GM12891 (cell line): ENCODE results near the gene OR52B2. TPM values are rescaled to one million over a fixed set of nuclear protein-coding genes. Genes with fewer than 3 reads are reported as not detected.

ENCODE experiments used
- DNase-seq: peaks from one replicate; pipeline ENCODE4 v3.0.0; 2011; ENCODE audit warnings: low spot score; ENCODE audit not compliant: insufficient read length
- FAIRE-seq: peaks from 2 replicates; lab custom pipeline; 2011; peaks lifted over from hg19 to GRCh38; lab: Jason Lieb, UNC
- PAX5 ChIP-seq: IDR thresholded peaks from 2 replicates; pipeline ENCODE4 v1.6.1; 2011; ENCODE audit warnings: low read length, moderate library complexity, mild to moderate bottlenecking; ENCODE audit not compliant: insufficient read depth, severe bottlenecking
- POLR2A ChIP-seq: IDR thresholded peaks from 2 replicates; pipeline ENCODE4 v1.6.1; 2011; ENCODE audit warnings: low read depth, low read length, control low read depth
- POLR2AphosphoS5 ChIP-seq: IDR thresholded peaks from 2 replicates; pipeline ENCODE4 v1.6.1; 2011; ENCODE audit warnings: low read depth, low read length, control low read depth
- POU2F2 ChIP-seq: IDR thresholded peaks from 2 replicates; pipeline ENCODE4 v1.6.1; 2011; ENCODE audit warnings: low read depth, mild to moderate bottlenecking, control low read depth, low read length, moderate library complexity
- SPI1 ChIP-seq: IDR thresholded peaks from 2 replicates; pipeline ENCODE4 v1.6.1; 2011; ENCODE audit warnings: low read depth, low read length, control low read depth
- TAF1 ChIP-seq: IDR thresholded peaks from 2 replicates; pipeline ENCODE4 v1.6.1; 2011; ENCODE audit warnings: low read depth, low read length, control low read depth
- polyA plus RNA-seq: library from polyadenylated mRNA; unstranded; fragments of >200 nt; gene quantifications from one replicate; pipeline ENCODE4 v1.2.1, GENCODE V29; 2012; ENCODE audit warnings: low read depth, missing spikeins, inconsistent platforms; ENCODE audit not compliant: missing spikeins

The OR52B2 gene
- polyA plus RNA-seq, result not detected

GRCh38 chr11:6170226-6170625 lies at the start of gene OR52B2:
TSS of gene OR52B2 (minus strand) at chr11:6170326. CDS start at chr11:6170326, 0 bp downstream.
- DNase-seq, result no peak
- TF ChIP-seq POLR2AphosphoS5, result no peak
- no peak for TF ChIP-seq SPI1
- no peak for TF ChIP-seq TAF1
- no peak for TF ChIP-seq POLR2A
- TF ChIP-seq POU2F2, result no peak
- no peak for TF ChIP-seq PAX5
- FAIRE-seq, result no peak

- FAIRE-seq, result no peak
- no peak for DNase-seq
These were observed 49.2 kb upstream of the OR52B2 start for GRCh38 chr11:6219359-6219758.

DNA sequence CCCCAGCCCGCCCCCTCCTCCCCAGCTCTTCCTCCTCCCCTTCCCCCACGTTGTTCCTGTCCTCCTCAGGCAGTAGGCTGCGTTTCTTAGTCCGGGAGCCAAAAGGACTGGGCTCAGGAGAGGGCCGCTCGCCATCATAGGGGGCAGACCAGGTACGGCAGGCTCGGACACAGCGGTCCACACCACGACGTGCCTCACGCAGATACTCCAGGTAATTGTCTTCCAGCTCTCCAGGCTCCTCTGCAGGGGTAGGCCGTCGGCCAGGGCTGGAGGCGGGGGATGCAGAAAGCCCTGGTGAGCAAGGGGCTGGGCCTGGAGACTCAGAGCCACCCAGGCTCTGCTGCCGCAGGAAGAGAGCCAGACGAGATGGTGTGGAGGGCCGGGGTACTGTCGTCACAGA lies 47.6 kb upstream of the OR52B2 start:
- FAIRE-seq (no peak), DNase-seq (no peak)
- TF ChIP-seq TAF1 (no peak), SPI1 (no peak), POLR2A (no peak), POLR2AphosphoS5 (no peak), PAX5 (no peak), POU2F2 (no peak)

More at GRCh38 chr11:6219359-6219758, 49.2 kb upstream of the OR52B2 start:
- no peak for TF ChIP-seq PAX5
- TF ChIP-seq POLR2A, result no peak
- no peak for TF ChIP-seq TAF1
- no peak for TF ChIP-seq POU2F2
- no peak for TF ChIP-seq POLR2AphosphoS5
- no peak for TF ChIP-seq SPI1

DNA sequence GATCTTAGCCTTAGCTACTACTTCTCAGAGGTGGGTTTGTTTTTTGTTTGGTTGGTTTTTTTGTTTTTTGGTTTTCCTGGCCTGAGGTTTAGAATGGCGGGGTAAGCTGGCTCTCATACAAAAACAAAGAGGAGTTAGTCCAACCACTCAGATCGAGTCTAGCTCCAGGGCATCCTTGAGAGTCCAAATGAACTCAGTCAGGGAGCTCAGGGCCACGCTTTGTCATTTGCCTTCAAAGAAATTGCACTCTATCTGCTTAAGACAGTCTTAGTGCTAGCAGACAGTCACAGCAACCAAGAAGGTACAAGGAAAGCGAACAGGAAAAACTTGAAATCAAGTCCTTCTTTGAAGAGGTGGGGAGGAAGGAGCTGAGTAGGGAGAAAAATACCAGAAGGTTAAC lies 46.4 kb upstream of the OR52B2 start:
- no peak for TF ChIP-seq TAF1
- no peak for TF ChIP-seq PAX5
- TF ChIP-seq POU2F2, result no peak
- no peak for TF ChIP-seq SPI1
- TF ChIP-seq POLR2A, result no peak
- no peak for TF ChIP-seq POLR2AphosphoS5
- DNase-seq (no peak), FAIRE-seq (no peak)

DNA sequence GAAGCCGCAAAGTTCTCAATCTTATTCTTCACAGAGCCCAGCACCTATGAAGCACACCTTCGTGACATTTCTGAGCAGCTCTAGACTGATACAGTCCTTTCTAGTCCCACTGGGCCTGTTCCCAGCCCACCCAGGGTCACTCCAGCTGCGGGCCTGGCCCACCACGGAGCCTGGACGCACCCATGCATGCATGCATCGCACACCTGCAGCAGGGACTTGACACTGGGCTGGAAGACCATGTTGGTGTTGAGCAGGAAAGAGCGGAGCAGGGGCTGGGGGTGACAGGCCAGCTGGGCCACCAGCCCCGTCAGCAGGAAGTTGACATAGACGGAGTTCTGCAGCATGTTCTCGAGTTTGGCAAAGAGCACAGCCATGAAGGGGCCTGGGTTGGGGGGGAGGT lies 44.4 kb upstream of the OR52B2 start:
- DNase-seq (no peak), FAIRE-seq (no peak)
- TF ChIP-seq POLR2AphosphoS5 (no peak), TAF1 (no peak), SPI1 (no peak), PAX5 (no peak), POLR2A (no peak), POU2F2 (no peak)

DNA sequence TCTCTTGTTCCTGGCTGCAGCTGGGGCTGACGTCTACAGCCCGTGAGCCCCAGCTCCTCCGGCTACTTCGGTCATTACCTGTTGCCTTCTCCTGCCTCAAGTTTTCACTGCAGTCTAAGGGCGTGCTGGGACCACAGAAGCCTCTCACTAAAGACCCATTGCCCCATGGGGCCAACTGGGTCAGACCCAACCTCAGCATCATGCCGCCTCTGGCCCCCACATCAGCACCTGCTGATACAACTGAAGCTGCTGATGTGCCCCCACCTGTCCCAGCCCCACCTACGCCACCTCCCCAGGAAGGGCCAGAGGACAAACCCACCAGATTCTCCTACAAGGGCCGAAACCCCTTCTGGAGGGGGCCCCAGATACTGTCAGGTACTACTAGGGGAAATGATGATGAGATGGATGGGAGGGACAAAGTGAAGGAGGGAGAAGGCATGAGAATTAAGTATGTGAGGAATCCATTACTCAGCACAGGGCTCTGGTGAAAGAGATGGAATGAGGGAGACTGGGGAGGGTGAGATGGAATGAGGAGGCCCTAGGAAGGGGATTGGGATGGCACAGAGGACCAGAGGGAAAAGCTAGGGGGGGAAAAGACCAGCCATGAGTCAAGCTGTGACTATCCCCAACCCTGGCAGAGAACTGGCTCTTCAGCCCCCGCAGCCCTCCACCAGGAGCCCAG lies 40.3 kb upstream of the OR52B2 start:
- DNase-seq (no peak), FAIRE-seq (no peak)
- TF ChIP-seq POU2F2 (no peak), TAF1 (no peak), POLR2AphosphoS5 (no peak), SPI1 (no peak), PAX5 (no peak), POLR2A (no peak)

- FAIRE-seq (no peak), DNase-seq (no peak)
- TF ChIP-seq PAX5 (no peak), SPI1 (no peak)
These were observed 39.7 kb upstream of the OR52B2 start for GRCh38 chr11:6209801-6210200.

- DNase-seq (no peak), FAIRE-seq (no peak)
- no peak for TF ChIP-seq SPI1
- no peak for TF ChIP-seq POLR2AphosphoS5
These were observed 36.5 kb upstream of the OR52B2 start for GRCh38 chr11:6206456-6207180.

GRCh38 chr11:6205366-6205765 lies 35.2 kb upstream of the OR52B2 start, which contains the start of gene C11orf42:
TSS of gene C11orf42 (plus strand) at chr11:6205557. CDS start at chr11:6205616, 59 bp downstream.
- DNase-seq (no peak), FAIRE-seq (no peak)
- TF ChIP-seq PAX5 (no peak), SPI1 (no peak), TAF1 (no peak), POLR2AphosphoS5 (no peak), POU2F2 (no peak), POLR2A (no peak)
